Spleen (tissue), 7 donors: ENCODE data around the gene COL27A1.

Experiments
- POLR2A ChIP-seq, 3 donors: fragments of 450-650 bp; IDR thresholded peaks; one replicate each; pipeline ENCODE4 v1.5.1; 2017; ENCODE audit warnings: antibody characterized with exemption in 3 of 3, mild to moderate bottlenecking in 1 of 3
- POLR2AphosphoS5 ChIP-seq, 3 donors: sonication (generic); formaldehyde crosslinking; IDR thresholded peaks; one replicate each; pipeline ENCODE4 v1.5.1; 2017; ENCODE audit warnings: antibody characterized with exemption in 3 of 3
- TF ChIP-seq, protein P1 (sequence below), 11 experiments: fragments of 200-600 bp in 7 of 11; fragments of 450-650 bp in 4 of 11; sonication (generic) in 4 of 11; IDR thresholded peaks in 8 of 11; conservative IDR thresholded peaks in 3 of 11; 1 replicate in 7 of 11; 2 replicates in 4 of 11; pipeline versions ENCODE4 v1.4.0 to v1.8.0; 2016 to 2021; ENCODE audit warnings: antibody characterized with exemption in 11 of 11, inconsistent platforms in 4 of 11, mild to moderate bottlenecking in 1 of 11
- donor health status: DM: no; HTN: no; CAD: no; lungs with moderate emphysema.
- donor health status: DM: no; HTN: no; CAD: no.
- donor health status: DM: no; HTN: no; CAD: no.

DNA sequence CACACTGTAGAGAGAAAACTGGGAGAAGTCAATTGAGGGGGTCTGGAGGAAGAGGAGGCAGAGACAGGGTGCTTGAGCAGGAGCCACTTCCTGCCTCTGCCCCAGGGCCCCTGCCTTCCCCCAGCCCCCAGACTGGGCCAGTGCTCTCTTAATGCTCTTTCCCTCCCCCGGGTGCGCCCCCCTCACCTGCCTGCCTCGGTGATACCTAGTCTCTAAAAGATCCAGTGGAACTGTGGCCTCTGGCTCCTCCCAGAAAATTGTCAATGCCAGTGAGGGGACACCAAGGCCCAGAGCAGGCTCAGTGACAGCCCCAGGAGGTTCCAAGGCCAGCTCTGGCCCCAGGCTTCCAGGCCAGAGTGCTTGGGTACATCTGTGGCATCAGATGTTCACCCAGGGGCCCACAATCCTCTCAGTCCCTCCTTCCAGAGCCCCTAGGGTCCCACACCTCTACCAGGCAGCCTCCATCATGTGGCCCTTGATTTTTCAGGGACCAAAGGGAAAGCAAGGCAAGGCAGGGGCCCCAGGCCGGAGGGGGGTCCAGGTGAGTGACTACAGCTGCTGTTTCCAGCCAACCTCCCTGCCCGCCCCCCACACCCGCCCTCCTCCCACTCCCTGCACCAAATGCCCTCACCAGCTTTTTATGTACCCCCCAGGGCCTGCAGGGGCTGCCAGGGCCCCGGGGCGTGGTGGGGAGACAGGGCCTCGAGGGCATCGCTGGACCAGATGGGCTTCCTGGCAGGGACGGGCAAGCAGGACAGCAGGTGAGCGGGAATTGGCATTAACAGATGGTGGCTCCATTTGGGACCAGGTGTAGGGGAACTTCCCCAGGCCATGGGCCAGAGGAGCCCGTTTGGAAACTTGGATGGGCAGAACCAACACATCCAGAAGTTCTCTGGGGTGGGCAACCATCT, 134.5 kb downstream of the COL27A1 start:
- no peak for TF ChIP-seq POLR2A (IDR thresholded peaks at IDR 0.05)
- TF ChIP-seq, protein P1, sequence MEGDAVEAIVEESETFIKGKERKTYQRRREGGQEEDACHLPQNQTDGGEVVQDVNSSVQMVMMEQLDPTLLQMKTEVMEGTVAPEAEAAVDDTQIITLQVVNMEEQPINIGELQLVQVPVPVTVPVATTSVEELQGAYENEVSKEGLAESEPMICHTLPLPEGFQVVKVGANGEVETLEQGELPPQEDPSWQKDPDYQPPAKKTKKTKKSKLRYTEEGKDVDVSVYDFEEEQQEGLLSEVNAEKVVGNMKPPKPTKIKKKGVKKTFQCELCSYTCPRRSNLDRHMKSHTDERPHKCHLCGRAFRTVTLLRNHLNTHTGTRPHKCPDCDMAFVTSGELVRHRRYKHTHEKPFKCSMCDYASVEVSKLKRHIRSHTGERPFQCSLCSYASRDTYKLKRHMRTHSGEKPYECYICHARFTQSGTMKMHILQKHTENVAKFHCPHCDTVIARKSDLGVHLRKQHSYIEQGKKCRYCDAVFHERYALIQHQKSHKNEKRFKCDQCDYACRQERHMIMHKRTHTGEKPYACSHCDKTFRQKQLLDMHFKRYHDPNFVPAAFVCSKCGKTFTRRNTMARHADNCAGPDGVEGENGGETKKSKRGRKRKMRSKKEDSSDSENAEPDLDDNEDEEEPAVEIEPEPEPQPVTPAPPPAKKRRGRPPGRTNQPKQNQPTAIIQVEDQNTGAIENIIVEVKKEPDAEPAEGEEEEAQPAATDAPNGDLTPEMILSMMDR (IDR thresholded peaks at IDR 0.05 in 8 of 11, conservative IDR thresholded peaks at IDR 0.05 in 3 of 11) = no peak
- no peak for TF ChIP-seq POLR2AphosphoS5 (IDR thresholded peaks at IDR 0.05)
